ENCODE data around the gene CCSER1.
"Not testable (repeated sequence)": the region's sequence is repeated elsewhere in the genome, so short reads cannot be mapped to it uniquely, and the experiment has no call there.

The CCSER1 gene

DNA sequence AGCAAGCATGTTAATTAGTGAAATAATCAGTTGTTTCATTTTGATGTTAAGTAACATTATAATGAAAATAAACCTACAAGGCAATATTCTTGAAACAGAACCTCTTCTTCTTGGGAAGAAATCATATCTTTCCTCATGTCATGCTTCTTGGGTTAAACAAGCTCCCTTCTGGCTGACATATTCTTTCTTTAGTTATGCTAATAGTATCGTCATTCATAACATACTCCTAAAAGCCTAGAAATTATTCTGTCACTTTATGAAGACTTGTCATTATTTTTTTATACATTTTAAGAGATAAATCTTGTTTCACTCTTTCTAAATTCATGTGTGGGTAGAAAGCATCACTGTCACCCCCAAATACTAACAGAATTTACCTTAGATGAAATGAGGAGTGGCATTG, 1129.6 kb downstream of the CCSER1 start:
- TF ChIP-seq CTCF (IDR thresholded peaks at IDR 0.05; ENCODE audit: low read depth, low read length) = no peak
- no peaks in the 10 kb centered on the region for H3K36me3 ChIP-seq

DNA sequence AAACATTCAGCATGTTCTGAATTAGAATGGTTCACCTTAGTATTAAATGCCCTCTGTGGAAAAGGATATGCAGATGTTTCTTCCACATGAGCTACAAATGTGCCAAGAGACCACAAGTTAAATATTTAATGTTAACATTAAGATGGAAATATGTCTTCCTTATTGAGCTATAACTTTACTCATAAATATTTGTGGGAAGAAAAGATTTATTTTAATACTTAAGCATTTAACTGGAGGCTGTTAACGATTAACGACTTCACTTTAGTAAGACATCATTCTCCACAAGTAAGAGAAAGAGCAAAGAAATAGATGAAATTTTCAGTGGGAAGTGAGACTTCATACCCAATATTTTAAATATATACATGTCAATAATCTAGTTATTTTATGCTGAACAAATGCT, 1130.5 kb downstream of the CCSER1 start:
- H3K9me3 ChIP-seq = no peaks in the 10 kb centered on the region
- no peaks in the 10 kb centered on the region for H3K27me3 ChIP-seq
- no peaks in the 10 kb centered on the region for H3K36me3 ChIP-seq
- no peaks in the 10 kb centered on the region for H3K4me1 ChIP-seq
- H3K4me3 ChIP-seq (ENCODE audit: low read depth, low read length) = no peak overlapping the region
- no peak for DNase-seq
- TF ChIP-seq CTCF (IDR thresholded peaks at IDR 0.05; ENCODE audit: low read depth, low read length) = no peak

More for the DNA sequence above, 1129.6 kb downstream of the CCSER1 start:
- DNase-seq = no peak
- no peaks in the 10 kb centered on the region for H3K9me3 ChIP-seq
- H3K4me3 ChIP-seq (ENCODE audit: low read depth, low read length) = no peak overlapping the region
- no peaks in the 10 kb centered on the region for H3K4me1 ChIP-seq
- H3K27me3 ChIP-seq = no peaks in the 10 kb centered on the region

DNA sequence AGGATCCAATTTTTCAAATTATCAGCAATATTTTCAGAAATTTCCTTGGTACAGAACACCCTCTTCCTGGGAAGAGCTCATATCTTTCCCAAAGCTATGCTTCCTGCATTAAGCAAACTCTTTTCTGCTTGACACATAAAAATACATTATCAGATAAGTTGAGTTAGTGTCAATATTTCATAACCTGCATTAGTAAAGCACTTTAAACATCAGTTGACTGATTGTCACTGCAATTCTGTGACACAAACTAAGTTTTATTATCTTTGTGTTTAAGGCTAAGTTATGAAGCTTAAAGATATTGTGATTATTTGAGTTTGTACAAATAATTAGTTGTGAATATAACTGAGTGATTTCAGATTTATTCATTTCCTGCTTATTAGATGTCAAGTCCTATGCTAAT, 1131.1 kb downstream of the CCSER1 start:
- no peaks in the 10 kb centered on the region for H3K36me3 ChIP-seq
- H3K27me3 ChIP-seq = no peaks in the 10 kb centered on the region
- DNase-seq = no peak
- no peak overlapping the region for H3K4me3 ChIP-seq (ENCODE audit: low read depth, low read length)
- H3K9me3 ChIP-seq = no peaks in the 10 kb centered on the region
- no peaks in the 10 kb centered on the region for H3K4me1 ChIP-seq
- no peak for TF ChIP-seq CTCF (IDR thresholded peaks at IDR 0.05; ENCODE audit: low read depth, low read length)

- no peaks in the 10 kb centered on the region for H3K9me3 ChIP-seq
- H3K4me3 ChIP-seq (ENCODE audit: low read depth, low read length) = no peak overlapping the region
- no peaks in the 10 kb centered on the region for H3K4me1 ChIP-seq
- no peak for TF ChIP-seq CTCF (IDR thresholded peaks at IDR 0.05; ENCODE audit: low read depth, low read length)
- no peak for DNase-seq
- no peaks in the 10 kb centered on the region; the same call in 1 of the 2 replicates for H3K27me3 ChIP-seq
- no peaks in the 10 kb centered on the region for H3K36me3 ChIP-seq
Observed at GRCh38 chr4:91267543-91267942, 1140.3 kb downstream of the CCSER1 start.

GRCh38 chr4:91268481-91268880, 1141.3 kb downstream of the CCSER1 start:
- not testable (repeated sequence) for DNase-seq; H3K9me3 ChIP-seq; H3K36me3 ChIP-seq; H3K4me3 ChIP-seq (ENCODE audit: low read depth, low read length); H3K4me1 ChIP-seq; H3K27me3 ChIP-seq

- H3K36me3 ChIP-seq = no peaks in the 10 kb centered on the region
- no peak for TF ChIP-seq CTCF (IDR thresholded peaks at IDR 0.05; ENCODE audit: low read depth, low read length)
- H3K4me1 ChIP-seq = no peaks in the 10 kb centered on the region
- no peaks in the 10 kb centered on the region; the same call in 1 of the 2 replicates for H3K27me3 ChIP-seq
- no peak for DNase-seq
- no peaks in the 10 kb centered on the region for H3K9me3 ChIP-seq
- H3K4me3 ChIP-seq (ENCODE audit: low read depth, low read length) = no peak overlapping the region
Observed at GRCh38 chr4:91268913-91269312, 1141.7 kb downstream of the CCSER1 start.

- Histone ChIP-seq H3K4me3 (ENCODE audit: low read depth, low read length) (no peak overlapping the region), H3K27me3 (no peaks in the 10 kb centered on the region; the same call in 1 of the 2 replicates), H3K36me3 (no peaks in the 10 kb centered on the region), H3K4me1 (no peaks in the 10 kb centered on the region), H3K9me3 (no peaks in the 10 kb centered on the region)
- DNase-seq = no peak
- no peak for TF ChIP-seq CTCF (IDR thresholded peaks at IDR 0.05; ENCODE audit: low read depth, low read length)
Observed at GRCh38 chr4:91279899-91280298, 1152.7 kb downstream of the CCSER1 start.

All from BE2C (cell line).